SK-N-MC (cell line): ENCODE measurements around the gene MAP3K20.
"Not testable (repeated sequence)": the region's sequence is repeated elsewhere in the genome, so short reads cannot be mapped to it uniquely, and the experiment has no call there.

ENCODE experiments used
- DNase-seq: peaks from one replicate; pipeline ENCODE4 v3.0.0-alpha.2; 2011; ENCODE audit warnings: low read depth, low spot score
- H3K27ac ChIP-seq: fragments of 200-600 bp; sonication (generic); 2 replicates; pipeline ENCODE4 v1.5.1; 2016; ENCODE audit warnings: mixed run types
- H3K36me3 ChIP-seq: fragments of 200-600 bp; sonication (generic); 2 replicates; pipeline ENCODE4 v1.6.1; 2017; ENCODE audit warnings: antibody characterized with exemption, low read length, mixed read lengths; ENCODE audit not compliant: insufficient read depth
- H3K4me3 ChIP-seq: fragments of 200-600 bp; sonication (generic); 2 replicates; pipeline ENCODE4 v1.5.1; 2016
- H3K9ac ChIP-seq: fragments of 200-600 bp; sonication (generic); 2 replicates; pipeline ENCODE4 v1.8.0; 2017; ENCODE audit warnings: mixed run types, mixed read lengths; ENCODE audit not compliant: insufficient read length
- H3K9me3 ChIP-seq: fragments of 200-600 bp; sonication (generic); 2 replicates; pipeline ENCODE4 v1.6.1; 2017; ENCODE audit warnings: low read depth, mild to moderate bottlenecking, antibody characterized with exemption, low read length, moderate library complexity, mixed read lengths
- EZH2 ChIP-seq: fragments of 200-600 bp; sonication (generic); IDR thresholded peaks from one replicate; pipeline ENCODE4 v1.6.1; 2017; ENCODE audit warnings: antibody characterized with exemption
- FOXP2 ChIP-seq: optimal IDR thresholded peaks from 2 replicates; pipeline ENCODE3; 2011; ENCODE audit warnings: mild to moderate bottlenecking, moderate library complexity; ENCODE audit not compliant: insufficient read depth; ENCODE audit errors: extremely low read length, control extremely low read depth
- POLR2AphosphoS5 ChIP-seq: IDR thresholded peaks from 2 replicates; pipeline ENCODE4 v1.6.1; 2012; ENCODE audit warnings: mild to moderate bottlenecking, low read depth, low read length, borderline replicate concordance

MAP3K20 gene

GRCh38 chr2:173161507-173161906 lies 85.9 kb downstream of the MAP3K20 start:
- no peak overlapping the region for H3K27ac ChIP-seq
- DNase-seq = no peak
- no peaks in the 10 kb centered on the region for H3K9me3 ChIP-seq
- TF ChIP-seq EZH2 (no peak), POLR2AphosphoS5 (no peak), FOXP2 (no peak)
- no peak overlapping the region for H3K4me3 ChIP-seq
- H3K36me3 ChIP-seq = 0 out of 2 replicates have a peak, but pooled peaks cover under 1% of the 10 kb centered on the region
- no peak overlapping the region for H3K9ac ChIP-seq

DNA sequence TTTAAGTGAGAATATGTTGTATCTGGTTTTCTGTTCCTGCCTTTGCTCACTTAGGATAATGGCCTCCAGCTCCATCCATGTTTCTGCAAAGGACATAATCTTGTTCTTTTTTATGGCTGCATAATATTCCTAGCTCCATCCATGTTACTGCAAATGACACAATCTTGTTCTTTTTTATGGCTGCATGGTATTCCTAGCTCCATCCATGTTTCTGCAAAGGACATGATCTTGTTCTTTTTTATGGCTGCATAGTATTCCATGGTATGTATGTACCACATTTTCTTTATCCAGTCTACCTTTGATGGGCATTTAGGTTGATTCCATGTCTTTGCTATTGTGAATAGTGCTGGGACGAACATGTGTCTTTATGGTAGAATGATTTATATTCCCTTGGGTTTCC lies 87.7 kb downstream of the MAP3K20 start:
- not testable (repeated sequence) for H3K9me3 ChIP-seq, H3K36me3 ChIP-seq, H3K27ac ChIP-seq, H3K9ac ChIP-seq, DNase-seq, H3K4me3 ChIP-seq

DNA sequence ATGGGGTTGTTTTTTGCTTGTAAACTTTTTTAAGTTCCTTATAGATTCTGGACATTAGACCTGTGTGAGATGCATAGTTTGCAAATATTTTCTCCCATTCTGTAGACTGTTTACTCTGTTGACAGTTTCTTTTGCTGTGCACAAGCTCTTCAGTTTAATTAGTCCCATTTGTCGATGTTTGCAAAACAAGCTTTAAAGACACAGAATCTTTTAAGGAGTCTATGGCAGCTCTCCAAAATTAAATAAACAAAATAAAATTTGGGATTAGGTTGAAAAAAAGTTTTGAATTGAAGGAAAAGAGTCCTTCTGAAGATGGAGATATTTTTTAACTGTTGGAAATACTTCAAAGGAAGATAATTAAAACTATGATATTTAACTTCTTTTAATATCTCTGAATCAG lies 88.8 kb downstream of the MAP3K20 start:
- Histone ChIP-seq H3K36me3 (no peaks in the 10 kb centered on the region), H3K9ac (no peak overlapping the region), H3K27ac (0 out of 2 replicates have a peak overlapping the region, but pooled peaks have one; percentile 17), H3K9me3 (no peaks in the 10 kb centered on the region), H3K4me3 (no peak overlapping the region)
- TF ChIP-seq FOXP2 = no peak
- no peak for DNase-seq

- no peak overlapping the region for H3K27ac ChIP-seq
- H3K4me3 ChIP-seq = no peak overlapping the region
- no peaks in the 10 kb centered on the region for H3K9me3 ChIP-seq
- no peaks in the 10 kb centered on the region for H3K36me3 ChIP-seq
- H3K9ac ChIP-seq = no peak overlapping the region
- no peak for TF ChIP-seq EZH2
- no peak for TF ChIP-seq FOXP2
- TF ChIP-seq POLR2AphosphoS5 = no peak
- DNase-seq = no peak
Measured at GRCh38 chr2:173165443-173166238, 90.0 kb downstream of the MAP3K20 start.

DNA sequence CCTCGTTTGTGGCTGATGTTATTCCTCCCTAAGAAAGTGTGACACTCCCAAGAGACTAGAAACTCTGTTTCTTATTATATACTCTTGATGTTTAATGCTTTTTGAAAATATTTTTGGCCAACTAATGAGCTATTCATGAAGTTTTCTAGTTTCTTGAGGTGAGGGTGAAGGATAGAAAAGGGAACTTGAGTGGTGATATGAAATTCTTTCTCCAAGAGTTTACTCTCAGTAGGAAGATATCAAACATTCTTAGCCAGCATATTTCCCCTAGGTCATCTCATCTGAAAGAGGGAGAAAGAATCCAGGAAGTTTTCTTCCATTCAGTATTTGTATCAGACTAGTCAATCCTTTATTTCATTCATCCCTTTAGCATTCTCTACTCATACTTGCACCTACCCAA lies 95.7 kb downstream of the MAP3K20 start:
- Histone ChIP-seq H3K27ac (no peak overlapping the region), H3K36me3 (no peaks in the 10 kb centered on the region), H3K9ac (no peak overlapping the region), H3K4me3 (no peak overlapping the region), H3K9me3 (no peaks in the 10 kb centered on the region)
- TF ChIP-seq EZH2 = no peak
- no peak for TF ChIP-seq FOXP2
- no peak for TF ChIP-seq POLR2AphosphoS5
- DNase-seq = no peak

GRCh38 chr2:173171924-173172643 lies 96.4 kb downstream of the MAP3K20 start:
- no peaks in the 10 kb centered on the region for H3K36me3 ChIP-seq
- no peak for DNase-seq
- H3K4me3 ChIP-seq = no peak overlapping the region
- no peak overlapping the region for H3K9ac ChIP-seq
- H3K27ac ChIP-seq = no peak overlapping the region
- TF ChIP-seq FOXP2 = no peak
- TF ChIP-seq POLR2AphosphoS5 = no peak
- no peak for TF ChIP-seq EZH2
- no peaks in the 10 kb centered on the region for H3K9me3 ChIP-seq

- not testable (repeated sequence) for H3K9me3 ChIP-seq, H3K4me3 ChIP-seq, H3K9ac ChIP-seq, H3K36me3 ChIP-seq, DNase-seq, H3K27ac ChIP-seq
Measured at GRCh38 chr2:173174339-173174738, 98.7 kb downstream of the MAP3K20 start.

- Histone ChIP-seq H3K9ac (no peak overlapping the region), H3K36me3 (no peaks in the 10 kb centered on the region), H3K27ac (no peak overlapping the region), H3K9me3 (no peaks in the 10 kb centered on the region), H3K4me3 (no peak overlapping the region)
- TF ChIP-seq POLR2AphosphoS5 (no peak), FOXP2 (no peak), EZH2 (no peak)
- no peak for DNase-seq
Measured at GRCh38 chr2:173175222-173175621, 99.6 kb downstream of the MAP3K20 start.

GRCh38 chr2:173181982-173182381 lies 106.3 kb downstream of the MAP3K20 start:
- Histone ChIP-seq H3K9ac (no peak overlapping the region), H3K36me3 (no peaks in the 10 kb centered on the region), H3K9me3 (no peaks in the 10 kb centered on the region), H3K27ac (no peak overlapping the region), H3K4me3 (no peak overlapping the region)
- no peak for DNase-seq
- no peak for TF ChIP-seq EZH2
- TF ChIP-seq POLR2AphosphoS5 = no peak
